ENCODE data around the gene UPK2.
"Not testable (repeated sequence)": the region's sequence is repeated elsewhere in the genome, so short reads cannot be mapped to it uniquely, and the experiment has no call there.

UPK2 gene

GRCh38 chr11:118980191-118980881 is 24.2 kb downstream of the UPK2 start:
- Histone ChIP-seq H3K4me3 (IDR thresholded peaks at IDR 0.05; ENCODE audit: insufficient read depth, low read depth, low read length) (no peak overlapping the region), H3K27ac (no peak overlapping the region), H3K4me2 (no peak overlapping the region), H3K36me3 (ENCODE audit: insufficient read depth) (no peaks in the 10 kb centered on the region), H3K79me2 (ENCODE audit: insufficient read depth, low read depth) (no peaks in the 10 kb centered on the region), H4K20me1 (ENCODE audit: insufficient read depth) (no peaks in the 10 kb centered on the region), H2AFZ (ENCODE audit: low read depth) (no peak overlapping the region), H3K9ac (no peak overlapping the region), H3K4me1 (ENCODE audit: low read depth, poor library complexity, severe bottlenecking) (no peaks in the 10 kb centered on the region), H3K27me3 (ENCODE audit: insufficient read depth, low read depth) (no peaks in the 10 kb centered on the region)
- no peak for TF ChIP-seq CTCF (conservative IDR thresholded peaks at IDR 0.05; ENCODE audit: low read depth, low read length)

- not testable (repeated sequence) for H2AFZ ChIP-seq (ENCODE audit: low read depth); H3K4me1 ChIP-seq (ENCODE audit: low read depth, poor library complexity, severe bottlenecking); H3K4me2 ChIP-seq; H3K27ac ChIP-seq; H3K79me2 ChIP-seq (ENCODE audit: insufficient read depth, low read depth); H3K27me3 ChIP-seq (ENCODE audit: insufficient read depth, low read depth); H3K4me3 ChIP-seq (IDR thresholded peaks at IDR 0.05; ENCODE audit: insufficient read depth, low read depth, low read length); H4K20me1 ChIP-seq (ENCODE audit: insufficient read depth); H3K9ac ChIP-seq; H3K36me3 ChIP-seq (ENCODE audit: insufficient read depth)
Observed at GRCh38 chr11:118984337-118984736, 28.2 kb downstream of the UPK2 start.

GRCh38 chr11:118984825-118985224 is 28.7 kb downstream of the UPK2 start:
- H3K9ac ChIP-seq, result no peak overlapping the region

GRCh38 chr11:118988280-118988679 is 32.2 kb downstream of the UPK2 start:
- no peak for TF ChIP-seq CTCF (conservative IDR thresholded peaks at IDR 0.05; ENCODE audit: low read depth, low read length)
- Histone ChIP-seq H3K4me2 (no peak overlapping the region), H3K27ac (no peak overlapping the region), H3K4me3 (IDR thresholded peaks at IDR 0.05; ENCODE audit: insufficient read depth, low read depth, low read length) (no peak overlapping the region), H3K36me3 (ENCODE audit: insufficient read depth) (no peaks in the 10 kb centered on the region), H3K9ac (no peak overlapping the region), H3K27me3 (ENCODE audit: insufficient read depth, low read depth) (no peaks in the 10 kb centered on the region), H2AFZ (ENCODE audit: low read depth) (no peak overlapping the region), H3K79me2 (ENCODE audit: insufficient read depth, low read depth) (no peaks in the 10 kb centered on the region), H3K4me1 (ENCODE audit: low read depth, poor library complexity, severe bottlenecking) (no peaks in the 10 kb centered on the region), H4K20me1 (ENCODE audit: insufficient read depth) (no peaks in the 10 kb centered on the region)

More at GRCh38 chr11:118984825-118985224, 28.7 kb downstream of the UPK2 start:
- Histone ChIP-seq H3K4me2 (no peak overlapping the region), H3K79me2 (ENCODE audit: insufficient read depth, low read depth) (no peaks in the 10 kb centered on the region), H3K4me3 (IDR thresholded peaks at IDR 0.05; ENCODE audit: insufficient read depth, low read depth, low read length) (no peak overlapping the region), H3K27ac (no peak overlapping the region), H3K27me3 (ENCODE audit: insufficient read depth, low read depth) (no peaks in the 10 kb centered on the region), H3K4me1 (ENCODE audit: low read depth, poor library complexity, severe bottlenecking) (no peaks in the 10 kb centered on the region), H3K36me3 (ENCODE audit: insufficient read depth) (no peaks in the 10 kb centered on the region), H4K20me1 (ENCODE audit: insufficient read depth) (no peaks in the 10 kb centered on the region), H2AFZ (ENCODE audit: low read depth) (no peak overlapping the region)
- no peak for TF ChIP-seq CTCF (conservative IDR thresholded peaks at IDR 0.05; ENCODE audit: low read depth, low read length)

DNA sequence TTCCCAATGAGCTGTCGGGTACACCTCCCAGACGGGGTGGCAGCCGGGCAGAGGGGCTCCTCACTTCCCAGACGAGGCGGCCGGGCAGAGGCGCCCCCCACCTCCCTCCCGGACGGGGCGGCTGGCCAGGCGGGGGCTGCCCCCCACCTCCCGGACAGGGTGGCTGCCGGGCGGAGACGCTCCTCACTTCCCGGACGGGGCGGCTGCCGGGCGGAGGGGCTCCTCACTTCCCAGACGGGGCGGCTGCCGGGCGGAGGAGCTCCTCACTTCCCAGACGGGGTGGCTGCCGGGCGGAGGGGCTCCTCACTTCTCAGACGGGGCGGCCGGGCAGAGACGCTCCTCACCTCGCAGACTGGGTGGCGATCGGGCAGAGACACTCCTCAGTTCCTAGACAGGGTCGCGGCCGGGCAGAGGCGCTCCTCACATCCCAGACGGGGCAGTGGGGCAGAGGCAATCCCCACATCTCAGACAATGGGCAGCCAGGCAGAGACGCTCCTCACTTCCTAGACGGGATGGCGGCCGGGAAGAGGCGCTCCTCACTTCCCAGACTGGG is 35.5 kb downstream of the UPK2 start:
- H3K27ac ChIP-seq; H4K20me1 ChIP-seq (ENCODE audit: insufficient read depth); H3K4me2 ChIP-seq; H3K4me3 ChIP-seq (IDR thresholded peaks at IDR 0.05; ENCODE audit: insufficient read depth, low read depth, low read length); H3K79me2 ChIP-seq (ENCODE audit: insufficient read depth, low read depth); H3K9ac ChIP-seq; H2AFZ ChIP-seq (ENCODE audit: low read depth); H3K27me3 ChIP-seq (ENCODE audit: insufficient read depth, low read depth); H3K36me3 ChIP-seq (ENCODE audit: insufficient read depth); H3K4me1 ChIP-seq (ENCODE audit: low read depth, poor library complexity, severe bottlenecking): not testable (repeated sequence)

Data from KMS-11 (cell line).